ENCODE results near the gene MARCHF2. TPM values are rescaled to one million over a fixed set of nuclear protein-coding genes. Genes with fewer than 3 reads are reported as not detected.

Gene MARCHF2
- total RNA-seq, 2 donors from 2014 or later = 165 to 294 TPM

- Histone ChIP-seq H3K36me3 (peaks cover 86% of the 10 kb centered on the region), H3K4me1 (ENCODE audit: control insufficient read depth in 1 of 2, low read depth in 2 of 2) (no peaks in the 10 kb centered on the region), H3K9me3 (no peaks in the 10 kb centered on the region), H3K27ac (no peak overlapping the region), H3K4me3 (no peak overlapping the region), H3K27me3 (replicated peaks; ENCODE audit: insufficient read depth) (no peaks in the 10 kb centered on the region)
- TF ChIP-seq, protein P1, sequence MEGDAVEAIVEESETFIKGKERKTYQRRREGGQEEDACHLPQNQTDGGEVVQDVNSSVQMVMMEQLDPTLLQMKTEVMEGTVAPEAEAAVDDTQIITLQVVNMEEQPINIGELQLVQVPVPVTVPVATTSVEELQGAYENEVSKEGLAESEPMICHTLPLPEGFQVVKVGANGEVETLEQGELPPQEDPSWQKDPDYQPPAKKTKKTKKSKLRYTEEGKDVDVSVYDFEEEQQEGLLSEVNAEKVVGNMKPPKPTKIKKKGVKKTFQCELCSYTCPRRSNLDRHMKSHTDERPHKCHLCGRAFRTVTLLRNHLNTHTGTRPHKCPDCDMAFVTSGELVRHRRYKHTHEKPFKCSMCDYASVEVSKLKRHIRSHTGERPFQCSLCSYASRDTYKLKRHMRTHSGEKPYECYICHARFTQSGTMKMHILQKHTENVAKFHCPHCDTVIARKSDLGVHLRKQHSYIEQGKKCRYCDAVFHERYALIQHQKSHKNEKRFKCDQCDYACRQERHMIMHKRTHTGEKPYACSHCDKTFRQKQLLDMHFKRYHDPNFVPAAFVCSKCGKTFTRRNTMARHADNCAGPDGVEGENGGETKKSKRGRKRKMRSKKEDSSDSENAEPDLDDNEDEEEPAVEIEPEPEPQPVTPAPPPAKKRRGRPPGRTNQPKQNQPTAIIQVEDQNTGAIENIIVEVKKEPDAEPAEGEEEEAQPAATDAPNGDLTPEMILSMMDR (IDR thresholded peaks at IDR 0.05) = no peak
- ATAC-seq (ENCODE audit: insufficient number of reproducible peaks, low FRiP score, low read depth) (no peak), DNase-seq (ENCODE audit: low spot score) (no peak)
These were observed 55.0 kb downstream of the MARCHF2 start for GRCh38 chr19:8468124-8468523.

GRCh38 chr19:8468761-8469373 is 55.8 kb downstream of the MARCHF2 start:
- Histone ChIP-seq H3K36me3 (peaks cover 83% of the 10 kb centered on the region), H3K27me3 (replicated peaks; ENCODE audit: insufficient read depth) (no peaks in the 10 kb centered on the region), H3K9me3 (no peaks in the 10 kb centered on the region), H3K4me1 (ENCODE audit: control insufficient read depth in 1 of 2, low read depth in 2 of 2) (no peaks in the 10 kb centered on the region), H3K27ac (no peak overlapping the region), H3K4me3 (no peak overlapping the region)
- TF ChIP-seq, protein P1 (IDR thresholded peaks at IDR 0.05) = no peak
- DNase-seq (ENCODE audit: low spot score) (no peak), ATAC-seq (ENCODE audit: insufficient number of reproducible peaks, low FRiP score, low read depth) (no peak)

GRCh38 chr19:8469613-8470368 is 56.7 kb downstream of the MARCHF2 start:
- TF ChIP-seq, protein P1 (IDR thresholded peaks at IDR 0.05) = no peak
- no peaks in the 10 kb centered on the region for H3K9me3 ChIP-seq
- H3K27ac ChIP-seq = no peak overlapping the region
- no peaks in the 10 kb centered on the region for H3K27me3 ChIP-seq (replicated peaks; ENCODE audit: insufficient read depth)
- DNase-seq (ENCODE audit: low spot score) (no peak), ATAC-seq (ENCODE audit: insufficient number of reproducible peaks, low FRiP score, low read depth) (no peak)
- no peak overlapping the region for H3K4me3 ChIP-seq
- H3K36me3 ChIP-seq = peaks cover 78% of the 10 kb centered on the region
- no peaks in the 10 kb centered on the region for H3K4me1 ChIP-seq (ENCODE audit: control insufficient read depth in 1 of 2, low read depth in 2 of 2)

- peaks cover 51% of the 10 kb centered on the region for H3K36me3 ChIP-seq
- ATAC-seq (ENCODE audit: insufficient number of reproducible peaks, low FRiP score, low read depth) (no peak), DNase-seq (ENCODE audit: low spot score) (no peak)
- peaks cover 0 to 5% of the 10 kb centered on the region in 2 donors for H3K4me1 ChIP-seq (ENCODE audit: control insufficient read depth in 1 of 2, low read depth in 2 of 2)
- H3K4me3 ChIP-seq = no peak overlapping the region
- no peak overlapping the region for H3K27ac ChIP-seq
- no peaks in the 10 kb centered on the region for H3K27me3 ChIP-seq (replicated peaks; ENCODE audit: insufficient read depth)
- TF ChIP-seq, protein P1 (IDR thresholded peaks at IDR 0.05) = no peak
- no peaks in the 10 kb centered on the region for H3K9me3 ChIP-seq
These were observed 60.8 kb downstream of the MARCHF2 start for GRCh38 chr19:8473648-8474476.

GRCh38 chr19:8475005-8475404 is 61.9 kb downstream of the MARCHF2 start:
- Histone ChIP-seq H3K4me1 (ENCODE audit: control insufficient read depth in 1 of 2, low read depth in 2 of 2) (peaks cover 0 to 5% of the 10 kb centered on the region in 2 donors), H3K27me3 (replicated peaks; ENCODE audit: insufficient read depth) (no peaks in the 10 kb centered on the region), H3K9me3 (no peaks in the 10 kb centered on the region), H3K36me3 (peaks cover 39% of the 10 kb centered on the region), H3K4me3 (no peak overlapping the region), H3K27ac (no peak overlapping the region)
- DNase-seq (ENCODE audit: low spot score) (no peak), ATAC-seq (ENCODE audit: insufficient number of reproducible peaks, low FRiP score, low read depth) (no peak)
- TF ChIP-seq, protein P1 (IDR thresholded peaks at IDR 0.05) = no peak

All from thoracic aorta (tissue), 2 donors.